Stimulated activated CD4-positive, alpha-beta T cell treated with anti-CD3 and anti-CD28 coated beads, Interleukin-15, amount 100 ng/mL, for 24 hours (primary cell): ENCODE results near the gene MYG1.

Experiments used
- DNase-seq: peaks from one replicate; pipeline ENCODE4 v3.0.0-alpha.2; 2020

The MYG1 gene

GRCh38 chr12:53299454-53300180 lies at the start of gene MYG1:
MYG1 (plus strand) TSS chr12:53299695; CDS start chr12:53299738, 43 bp downstream.
- peak; percentile 92 for DNase-seq

GRCh38 chr12:53251477-53252348 lies 47.8 kb upstream of the MYG1 start:
- DNase-seq, result peak; percentile 80

GRCh38 chr12:53252349-53252916 lies 47.1 kb upstream of the MYG1 start:
- peak; percentile 41 for DNase-seq

GRCh38 chr12:53253298-53253697 lies 46.2 kb upstream of the MYG1 start:
- no peak for DNase-seq

- no peak for DNase-seq
These were observed 44.5 kb upstream of the MYG1 start for GRCh38 chr12:53254816-53255545.

GRCh38 chr12:53255996-53256395 lies 43.5 kb upstream of the MYG1 start:
- DNase-seq, result no peak

- no peak for DNase-seq
These were observed 40.7 kb upstream of the MYG1 start for GRCh38 chr12:53258541-53259539.

GRCh38 chr12:53259891-53260290 lies 39.6 kb upstream of the MYG1 start:
- no peak for DNase-seq

- DNase-seq, result no peak
These were observed 33.7 kb upstream of the MYG1 start for GRCh38 chr12:53265783-53266182.

- peak; percentile 61 for DNase-seq
These were observed 32.0 kb upstream of the MYG1 start for GRCh38 chr12:53267306-53267998.

GRCh38 chr12:53267999-53268629 lies 31.4 kb upstream of the MYG1 start, which contains the start of gene ESPL1:
ESPL1 (plus strand) TSS chr12:53268299; CDS start chr12:53268767, 468 bp downstream.
- peak; percentile 93 for DNase-seq

- no peak for DNase-seq
These were observed 30.6 kb upstream of the MYG1 start for GRCh38 chr12:53268630-53269562.

- no peak for DNase-seq
These were observed 25.1 kb upstream of the MYG1 start for GRCh38 chr12:53274445-53274844.

GRCh38 chr12:53276511-53276910 lies 23.0 kb upstream of the MYG1 start:
- DNase-seq, result no peak

- DNase-seq, result no peak
These were observed 21.5 kb upstream of the MYG1 start for GRCh38 chr12:53277981-53278380.

GRCh38 chr12:53279283-53279869 lies 20.1 kb upstream of the MYG1 start:
- no peak for DNase-seq

- DNase-seq, result no peak
These were observed 19.5 kb upstream of the MYG1 start for GRCh38 chr12:53279888-53280498.

- no peak for DNase-seq
These were observed 13.0 kb upstream of the MYG1 start for GRCh38 chr12:53286448-53286847.
